ENCODE results near the gene MYL10.
"Not testable (repeated sequence)": the region's sequence is repeated elsewhere in the genome, so short reads cannot be mapped to it uniquely, and the experiment has no call there.

The MYL10 gene

DNA sequence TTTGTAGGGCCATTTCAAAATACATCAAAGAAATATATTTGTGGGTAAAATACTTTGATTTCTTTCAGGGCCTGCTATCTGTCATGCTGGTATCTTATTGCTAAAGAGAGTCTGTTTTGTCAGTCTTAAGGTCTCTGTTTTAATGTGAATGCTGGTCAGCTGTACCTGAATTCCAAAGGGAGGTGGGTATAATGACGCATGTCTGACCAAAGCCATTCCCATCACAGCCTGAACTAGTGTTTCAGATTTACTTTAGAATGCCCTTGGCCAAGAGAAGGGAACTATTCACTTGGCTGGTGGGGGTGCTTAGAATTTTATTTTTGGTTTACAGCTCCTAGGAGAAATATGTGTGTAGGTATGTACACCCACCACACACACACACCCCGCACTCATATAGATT lies 30.6 kb upstream of the MYL10 start:
- DNase-seq (ENCODE audit: low read depth): no peak
- no peak for TF ChIP-seq CTCF (IDR thresholded peaks at IDR 0.05; ENCODE audit: insufficient read depth, low read depth, low read length, missing control alignments)
- H3K4me3 ChIP-seq (ENCODE audit: low read length): no peak overlapping the region

DNA sequence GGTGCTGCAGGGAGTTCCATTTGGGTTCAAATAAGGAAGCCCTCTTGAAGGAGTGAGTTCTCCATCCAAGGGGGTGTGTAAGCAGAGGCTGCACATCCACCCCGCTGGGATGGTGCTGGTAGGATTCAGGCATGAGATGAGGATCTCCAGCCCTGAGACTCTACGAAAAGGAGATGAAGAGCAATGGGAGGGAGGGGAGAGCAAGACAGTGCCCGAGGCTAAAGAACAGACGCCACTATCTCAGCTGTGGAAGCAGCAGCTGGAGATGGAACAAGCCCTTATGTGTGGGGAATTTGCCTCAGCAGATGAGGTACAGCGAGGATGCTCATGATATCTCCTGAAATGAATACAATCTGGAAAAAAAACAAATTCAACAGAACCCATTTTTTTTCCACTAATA lies 28.1 kb upstream of the MYL10 start:
- DNase-seq (ENCODE audit: low read depth): no peak
- no peak for TF ChIP-seq CTCF (IDR thresholded peaks at IDR 0.05; ENCODE audit: insufficient read depth, low read depth, low read length, missing control alignments)
- H3K4me3 ChIP-seq (ENCODE audit: low read length): no peak overlapping the region

DNA sequence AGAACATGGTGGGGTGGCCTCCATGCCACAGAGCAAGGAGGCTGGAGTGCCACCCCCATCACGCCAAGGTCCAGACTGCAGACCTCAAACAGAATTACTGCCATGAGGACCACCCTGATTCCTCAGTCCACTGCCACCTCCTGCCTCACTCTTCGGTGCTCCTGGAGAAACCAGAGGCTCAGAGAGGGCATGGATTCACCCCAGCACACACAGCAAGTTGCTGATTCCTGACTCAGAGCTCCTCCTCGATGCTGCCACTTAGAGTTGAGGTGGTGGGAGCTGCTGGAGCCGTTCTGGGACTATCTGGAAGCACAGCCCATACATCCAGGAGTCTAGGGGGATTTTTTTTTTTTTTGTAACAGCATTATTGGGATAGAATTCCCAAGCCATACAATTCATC lies 22.0 kb upstream of the MYL10 start:
- TF ChIP-seq CTCF (IDR thresholded peaks at IDR 0.05; ENCODE audit: insufficient read depth, low read depth, low read length, missing control alignments): no peak
- no peak for DNase-seq (ENCODE audit: low read depth)
- no peak overlapping the region for H3K4me3 ChIP-seq (ENCODE audit: low read length)

DNA sequence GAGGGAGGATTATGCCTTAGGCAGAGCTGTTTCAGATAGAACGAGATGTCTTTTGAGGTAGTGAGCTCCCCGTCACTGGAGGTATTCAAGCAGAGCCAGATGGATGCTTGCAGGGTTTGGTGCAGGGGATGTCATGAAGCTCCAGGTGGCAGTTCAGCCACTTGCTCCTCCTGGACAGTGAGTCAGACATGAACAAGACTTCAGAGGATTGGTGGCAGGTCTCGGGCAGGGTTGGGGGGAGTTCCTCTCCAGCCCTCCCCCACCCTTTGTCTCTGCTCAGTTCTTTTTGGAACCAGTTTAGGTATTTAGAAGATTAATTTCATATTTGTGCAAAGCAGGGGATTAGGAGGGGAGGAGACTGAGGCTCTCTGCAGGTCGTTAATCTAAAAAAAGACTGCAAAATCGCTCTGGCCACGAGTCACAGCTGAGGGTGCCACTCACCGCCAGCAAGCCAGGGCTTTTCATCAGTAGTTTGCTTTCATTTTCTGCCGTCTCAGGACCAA lies 21.5 kb upstream of the MYL10 start:
- TF ChIP-seq CTCF (IDR thresholded peaks at IDR 0.05; ENCODE audit: insufficient read depth, low read depth, low read length, missing control alignments): no peak
- no peak for DNase-seq (ENCODE audit: low read depth)
- no peak overlapping the region for H3K4me3 ChIP-seq (ENCODE audit: low read length)

- H3K4me3 ChIP-seq (ENCODE audit: low read length): not testable (repeated sequence)
- peak; percentile 23 for DNase-seq (ENCODE audit: low read depth)
Measured at GRCh38 chr7:101647876-101648275, 18.8 kb upstream of the MYL10 start.

- DNase-seq (ENCODE audit: low read depth): no peak
- no peak overlapping the region for H3K4me3 ChIP-seq (ENCODE audit: low read length)
- no peak for TF ChIP-seq CTCF (IDR thresholded peaks at IDR 0.05; ENCODE audit: insufficient read depth, low read depth, low read length, missing control alignments)
Measured at GRCh38 chr7:101645951-101646350, 16.9 kb upstream of the MYL10 start.

DNA sequence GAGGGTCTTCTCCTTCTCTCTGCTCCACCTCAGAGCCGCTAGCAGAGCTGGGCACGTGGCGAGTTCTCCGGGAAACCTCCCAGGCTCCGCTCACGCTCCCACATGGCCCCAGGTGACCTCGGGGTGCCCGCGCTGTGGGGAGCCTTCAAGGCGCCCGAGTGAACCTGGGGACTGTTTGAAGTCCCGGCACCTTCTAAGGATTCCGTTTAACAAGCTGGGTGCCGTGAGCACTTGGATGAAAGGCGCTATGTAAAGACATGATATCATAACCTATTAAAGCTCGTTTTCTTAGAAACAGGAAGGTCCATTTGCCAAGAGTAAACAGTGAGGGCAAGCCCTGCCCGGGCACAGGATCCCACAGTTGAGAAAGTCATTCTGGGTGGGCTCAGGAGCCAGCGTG lies 15.8 kb upstream of the MYL10 start:
- TF ChIP-seq CTCF (IDR thresholded peaks at IDR 0.05; ENCODE audit: insufficient read depth, low read depth, low read length, missing control alignments): no peak
- no peak for DNase-seq (ENCODE audit: low read depth)
- no peak overlapping the region for H3K4me3 ChIP-seq (ENCODE audit: low read length)

GRCh38 chr7:101639127-101639526 lies 10.0 kb upstream of the MYL10 start:
- DNase-seq (ENCODE audit: low read depth); H3K4me3 ChIP-seq (ENCODE audit: low read length): not testable (repeated sequence)

All from epithelial cell of esophagus (primary cell).